Mesodermal cell (in vitro differentiated cells): ENCODE results near the gene NR1D1.

ENCODE experiments used
- H3K27ac ChIP-seq: 2 replicates; pipeline ENCODE4 v1.7.0; 2013; ENCODE audit warnings: mild to moderate bottlenecking, low read depth, low read length, moderate library complexity; ENCODE audit not compliant: severe bottlenecking
- H3K36me3 ChIP-seq: 2 replicates; pipeline ENCODE4 v1.7.1; 2013; ENCODE audit warnings: mild to moderate bottlenecking, low read length, moderate library complexity; ENCODE audit not compliant: control insufficient read depth, insufficient read depth
- H3K4me1 ChIP-seq: one replicate; pipeline ENCODE4 v1.7.1; 2013; ENCODE audit warnings: mild to moderate bottlenecking, low read length; ENCODE audit not compliant: insufficient read depth, control insufficient read depth, poor library complexity, severe bottlenecking
- H3K4me3 ChIP-seq: 2 replicates; pipeline ENCODE4 v1.7.0; 2013; ENCODE audit warnings: low read length, control low read depth, mild to moderate bottlenecking; ENCODE audit not compliant: insufficient read depth, poor library complexity, severe bottlenecking; ENCODE audit errors: extremely low read depth
- H3K9me3 ChIP-seq: 2 replicates; pipeline ENCODE4 v1.7.1; 2013; ENCODE audit warnings: mild to moderate bottlenecking, low read length, moderate library complexity; ENCODE audit not compliant: control insufficient read depth
- WGBS, 2 experiments: methylation state at CpG; one replicate each; pipeline ENCODE4 v1.1.5; 2013; ENCODE audit warnings: missing lambda C conversion rate in 2 of 2; ENCODE audit not compliant: insufficient coverage in 2 of 2; 5-methylcytosine and 5-hydroxymethylcytosine counted together

Gene NR1D1

GRCh38 chr17:40086150-40087044, 14.0 kb downstream of the NR1D1 start:
- Histone ChIP-seq H3K9me3 (no peaks in the 10 kb centered on the region), H3K27ac (no peak overlapping the region), H3K4me1 (peaks cover 4% of the 10 kb centered on the region), H3K36me3 (peaks cover 31% of the 10 kb centered on the region), H3K4me3 (no peak overlapping the region)
- WGBS, 2 experiments, result 69 to 83% methylated on average over 13 to 16 of the region's 17 CpGs

GRCh38 chr17:40084477-40084876, 15.9 kb downstream of the NR1D1 start:
- Histone ChIP-seq H3K4me3 (no peak overlapping the region), H3K36me3 (peaks cover 26% of the 10 kb centered on the region), H3K4me1 (no peaks in the 10 kb centered on the region), H3K9me3 (no peaks in the 10 kb centered on the region), H3K27ac (no peak overlapping the region)
- WGBS, 2 experiments, result 97% methylated on average over 12 to 13 of the region's 14 CpGs

- Histone ChIP-seq H3K4me1 (peaks cover 17% of the 10 kb centered on the region), H3K9me3 (no peaks in the 10 kb centered on the region), H3K27ac (no peak overlapping the region), H3K4me3 (no peak overlapping the region), H3K36me3 (peaks cover 3% of the 10 kb centered on the region)
- 96 to 100% methylated on average over 1 to 2 of the region's 3 CpGs for WGBS, 2 experiments
These were observed 20.8 kb downstream of the NR1D1 start for GRCh38 chr17:40079545-40079944.

- 92 to 97% methylated on average over 5 to 6 of the region's 7 CpGs for whole genome bisulfite sequencing, 2 experiments
- no peaks in the 10 kb centered on the region for H3K36me3 ChIP-seq
- no peaks in the 10 kb centered on the region for H3K9me3 ChIP-seq
- H3K4me3 ChIP-seq, result no peak overlapping the region
- peaks cover 25% of the 10 kb centered on the region for H3K4me1 ChIP-seq
- no peak overlapping the region for H3K27ac ChIP-seq
These were observed 23.8 kb downstream of the NR1D1 start for GRCh38 chr17:40076591-40076990.

GRCh38 chr17:40075942-40076498, 24.4 kb downstream of the NR1D1 start:
- H3K9me3 ChIP-seq, result no peaks in the 10 kb centered on the region
- no peak overlapping the region for H3K4me3 ChIP-seq
- peaks cover 27% of the 10 kb centered on the region for H3K4me1 ChIP-seq
- H3K27ac ChIP-seq, result peak overlapping the region; percentile 16
- no peaks in the 10 kb centered on the region for H3K36me3 ChIP-seq
- 88 to 94% methylated on average over 8 of the region's 8 CpGs for WGBS, 2 experiments

GRCh38 chr17:40075201-40075941, 25.0 kb downstream of the NR1D1 start:
- Histone ChIP-seq H3K27ac (peak overlapping the region; percentile 66), H3K4me3 (no peak overlapping the region), H3K36me3 (no peaks in the 10 kb centered on the region), H3K9me3 (no peaks in the 10 kb centered on the region), H3K4me1 (peaks cover 33% of the 10 kb centered on the region)
- 37 to 46% methylated on average over 6 to 9 of the region's 11 CpGs for WGBS, 2 experiments

- H3K9me3 ChIP-seq, result no peaks in the 10 kb centered on the region
- peaks cover 39% of the 10 kb centered on the region for H3K4me1 ChIP-seq
- WGBS, 2 experiments, result 96 to 97% methylated on average over 6 of the region's 6 CpGs
- H3K36me3 ChIP-seq, result no peaks in the 10 kb centered on the region
- no peak overlapping the region for H3K4me3 ChIP-seq
- H3K27ac ChIP-seq, result peak overlapping the region; percentile 66
These were observed 25.6 kb downstream of the NR1D1 start for GRCh38 chr17:40074871-40075200.

- Histone ChIP-seq H3K4me1 (peaks cover 46% of the 10 kb centered on the region), H3K4me3 (no peak overlapping the region), H3K36me3 (no peaks in the 10 kb centered on the region), H3K9me3 (no peaks in the 10 kb centered on the region), H3K27ac (no peak overlapping the region)
- 91 to 100% methylated on average over 1 to 4 of the region's 8 CpGs for WGBS, 2 experiments
These were observed 26.2 kb downstream of the NR1D1 start for GRCh38 chr17:40074175-40074512.

GRCh38 chr17:40073454-40074174, 26.8 kb downstream of the NR1D1 start:
- peak overlapping the region; percentile 5 for H3K27ac ChIP-seq
- WGBS, 2 experiments, result 86 to 100% methylated on average over 4 to 5 of the region's 7 CpGs
- no peak overlapping the region for H3K4me3 ChIP-seq
- no peaks in the 10 kb centered on the region for H3K9me3 ChIP-seq
- no peaks in the 10 kb centered on the region for H3K36me3 ChIP-seq
- peaks cover 51% of the 10 kb centered on the region for H3K4me1 ChIP-seq

- H3K9me3 ChIP-seq, result no peaks in the 10 kb centered on the region
- peak overlapping the region; percentile 5 for H3K27ac ChIP-seq
- 77 to 89% methylated on average over 3 to 6 of the region's 8 CpGs for WGBS, 2 experiments
- no peak overlapping the region for H3K4me3 ChIP-seq
- H3K4me1 ChIP-seq, result peaks cover 56% of the 10 kb centered on the region
- H3K36me3 ChIP-seq, result no peaks in the 10 kb centered on the region
These were observed 27.5 kb downstream of the NR1D1 start for GRCh38 chr17:40072735-40073346.
